Activated CD8-positive, alpha-beta T cell treated with anti-CD3 and anti-CD28 coated beads for 36 hours (primary cell): ENCODE results near the gene ZNF74. TPM values are rescaled to one million over a fixed set of nuclear protein-coding genes. Genes with fewer than 3 reads are reported as not detected.
"Not testable (repeated sequence)": the region's sequence is repeated elsewhere in the genome, so short reads cannot be mapped to it uniquely, and the experiment has no call there.

ENCODE experiments used
- ATAC-seq: fragments of 200-7000 bp; cut with Tn5 transposase; one replicate; pipeline ENCODE4 v1.10.0; 2021; ENCODE audit warnings: mild to moderate bottlenecking, moderate library complexity
- CTCF ChIA-PET: fragments of 350-600 bp; sonication (Branson Sonifier 250); formaldehyde crosslinking; loops from one replicate; lab custom pipeline; 2021; ENCODE audit warnings: antibody characterized with exemption; lab: Charles Lee
- POLR2A ChIA-PET: fragments of 350-600 bp; sonication (Branson Sonifier 250); formaldehyde crosslinking; loops from one replicate; lab custom pipeline; 2021; ENCODE audit warnings: antibody characterized with exemption; lab: Charles Lee
- DNase-seq: peaks from one replicate; pipeline ENCODE4 v3.0.0-alpha.2; 2020
- H3K27ac Mint-ChIP-seq: one replicate; pipeline ENCODE4 v1.8.0; 2021; ENCODE audit warnings: mild to moderate bottlenecking, mixed read lengths
- H3K27me3 Mint-ChIP-seq: one replicate; pipeline ENCODE4 v1.8.0; 2021; ENCODE audit warnings: mixed read lengths
- H3K36me3 Mint-ChIP-seq: one replicate; pipeline ENCODE4 v1.8.0; 2021; ENCODE audit warnings: low read depth, mixed read lengths
- H3K4me1 Mint-ChIP-seq: one replicate; pipeline ENCODE4 v1.8.0; 2021; ENCODE audit warnings: low read depth, mixed read lengths
- H3K4me3 Mint-ChIP-seq: one replicate; pipeline ENCODE4 v1.8.0; 2021; ENCODE audit warnings: mild to moderate bottlenecking, moderate library complexity, mixed read lengths
- H3K9me3 Mint-ChIP-seq: one replicate; pipeline ENCODE4 v1.8.0; 2021; ENCODE audit warnings: mixed read lengths
- CTCF ChIP-seq: fragments of 200-600 bp; IDR thresholded peaks from one replicate; pipeline ENCODE4 v1.8.0; 2022; ENCODE audit warnings: antibody characterized with exemption, mild to moderate bottlenecking
- intact Hi-C: fragments of 100-400 bp; cut with micrococcal nuclease; formaldehyde crosslinking; loops from one replicate; pipeline ENCODE4 v1.10.0; 2022
- total RNA-seq, 2 experiments: library from RNA; stranded (reverse); gene quantifications; one replicate each; pipeline ENCODE4 v1.2.3, GENCODE V29; 2021

The ZNF74 gene
- total RNA-seq, 2 experiments from 2014 or later = 11.8 to 13.4 TPM

- CTCF ChIA-PET, H3K27me3 Mint-ChIP-seq, POLR2A ChIA-PET, H3K4me1 Mint-ChIP-seq, intact Hi-C loops, H3K4me3 Mint-ChIP-seq, ATAC-seq, DNase-seq, H3K27ac Mint-ChIP-seq, H3K36me3 Mint-ChIP-seq, H3K9me3 Mint-ChIP-seq: not testable (repeated sequence)
Observed at GRCh38 chr22:20376983-20377382, 17.0 kb upstream of the ZNF74 start.

GRCh38 chr22:20378110-20378509, 15.8 kb upstream of the ZNF74 start:
- H3K4me1 Mint-ChIP-seq = no peaks in the 10 kb centered on the region
- TF ChIP-seq CTCF = no peak
- ChIA-PET POLR2A (interaction anchor here (0.6 to 1.1 kb wide), 2 partner anchors 111 to 115 kb away, joined by 3 read pairs; no protein-coding TSS in a partner anchor), CTCF (interaction anchor here (1.4 kb wide), 1 partner anchor 92 kb away, joined by 3 read pairs; no protein-coding TSS in a partner anchor)
- no peaks in the 10 kb centered on the region for H3K27me3 Mint-ChIP-seq
- no peak overlapping the region for H3K4me3 Mint-ChIP-seq
- intact Hi-C loops = no loop called here
- H3K27ac Mint-ChIP-seq = no peak overlapping the region
- ATAC-seq (no peak), DNase-seq (no peak)
- H3K9me3 Mint-ChIP-seq = no peaks in the 10 kb centered on the region
- H3K36me3 Mint-ChIP-seq = no peaks in the 10 kb centered on the region

GRCh38 chr22:20378684-20379083, 15.3 kb upstream of the ZNF74 start:
- H3K4me3 Mint-ChIP-seq, H3K9me3 Mint-ChIP-seq, DNase-seq, H3K36me3 Mint-ChIP-seq, intact Hi-C loops, H3K27ac Mint-ChIP-seq, H3K4me1 Mint-ChIP-seq, H3K27me3 Mint-ChIP-seq, ATAC-seq: not testable (repeated sequence)
- POLR2A ChIA-PET = interaction anchor here (0.7 to 1.1 kb wide), 2 partner anchors 15 to 116 kb away, joined by 3 to 4 read pairs; partner anchors contain the start of gene ZNF74
- CTCF ChIA-PET = interaction anchor here (1.4 kb wide), 1 partner anchor 92 kb away, joined by 3 read pairs; no protein-coding TSS in a partner anchor

- DNase-seq = no peak
- no peaks in the 10 kb centered on the region for H3K9me3 Mint-ChIP-seq
- no peak for ATAC-seq
- H3K27ac Mint-ChIP-seq = no peak overlapping the region
- no peaks in the 10 kb centered on the region for H3K36me3 Mint-ChIP-seq
- intact Hi-C loops = no loop called here
- TF ChIP-seq CTCF = no peak
- no peaks in the 10 kb centered on the region for H3K4me1 Mint-ChIP-seq
- ChIA-PET POLR2A (no interaction called here), CTCF (interaction anchor here (0.5 to 1.5 kb wide), 4 partner anchors 59 to 100 kb away, joined by 3 to 5 read pairs (median 3); no protein-coding TSS in a partner anchor)
- no peaks in the 10 kb centered on the region for H3K27me3 Mint-ChIP-seq
- no peak overlapping the region for H3K4me3 Mint-ChIP-seq
Observed at GRCh38 chr22:20380486-20380885, 13.5 kb upstream of the ZNF74 start.

GRCh38 chr22:20383538-20383937, 10.4 kb upstream of the ZNF74 start:
- POLR2A ChIA-PET = no interaction called here
- CTCF ChIA-PET = no interaction called here

More at GRCh38 chr22:20383538-20383937, 10.4 kb upstream of the ZNF74 start:
- DNase-seq (no peak), ATAC-seq (no peak)
- no peaks in the 10 kb centered on the region for H3K27me3 Mint-ChIP-seq
- no peak overlapping the region for H3K4me3 Mint-ChIP-seq
- H3K4me1 Mint-ChIP-seq = no peaks in the 10 kb centered on the region
- no peaks in the 10 kb centered on the region for H3K9me3 Mint-ChIP-seq
- no peak overlapping the region for H3K27ac Mint-ChIP-seq
- H3K36me3 Mint-ChIP-seq = no peaks in the 10 kb centered on the region
- TF ChIP-seq CTCF = no peak
- intact Hi-C loops = no loop called here
